Measurements from ENCODE around the gene DEFB123. TPM values are rescaled to one million over a fixed set of nuclear protein-coding genes. Genes with fewer than 3 reads are reported as not detected.

The DEFB123 gene
- total RNA-seq, 1 donor from 2014 or later: not detected

GRCh38 chr20:31476294-31476585 is 35.8 kb downstream of the DEFB123 start:
- FAIRE-seq: no peak
- peaks cover 4% of the 10 kb centered on the region for H3K27me3 ChIP-seq (ENCODE audit: control insufficient read depth, insufficient read depth, low read length)
- TF ChIP-seq CTCF (IDR thresholded peaks at IDR 0.05; ENCODE audit: insufficient read depth, low read length, severe bottlenecking): no peak
- H3K4me3 ChIP-seq (ENCODE audit: low read depth, low read length): no peak overlapping the region
- no peak for DNase-seq (ENCODE audit: low read depth)
- H3K36me3 ChIP-seq (ENCODE audit: control insufficient read depth, insufficient read depth, low read length): no peaks in the 10 kb centered on the region

GRCh38 chr20:31476643-31477215 is 36.3 kb downstream of the DEFB123 start:
- Histone ChIP-seq H3K4me3 (ENCODE audit: low read depth, low read length) (no peak overlapping the region), H3K36me3 (ENCODE audit: control insufficient read depth, insufficient read depth, low read length) (no peaks in the 10 kb centered on the region), H3K27me3 (ENCODE audit: control insufficient read depth, insufficient read depth, low read length) (peaks cover 4% of the 10 kb centered on the region)
- no peak for TF ChIP-seq CTCF (IDR thresholded peaks at IDR 0.05; ENCODE audit: insufficient read depth, low read length, severe bottlenecking)
- no peak for FAIRE-seq
- DNase-seq (ENCODE audit: low read depth): no peak

- FAIRE-seq (no peak), DNase-seq (ENCODE audit: low read depth) (peak; percentile 13)
Measured at GRCh38 chr20:31484001-31484400, 43.6 kb downstream of the DEFB123 start.

GRCh38 chr20:31485450-31486339 is 45.3 kb downstream of the DEFB123 start:
- no peak for DNase-seq (ENCODE audit: low read depth)
- Histone ChIP-seq H3K27me3 (ENCODE audit: control insufficient read depth, insufficient read depth, low read length) (peaks cover 2% of the 10 kb centered on the region), H3K4me3 (ENCODE audit: low read depth, low read length) (no peak overlapping the region)

More at GRCh38 chr20:31484001-31484400, 43.6 kb downstream of the DEFB123 start:
- H3K27me3 ChIP-seq (ENCODE audit: control insufficient read depth, insufficient read depth, low read length): peaks cover 2% of the 10 kb centered on the region
- no peak for TF ChIP-seq CTCF (IDR thresholded peaks at IDR 0.05; ENCODE audit: insufficient read depth, low read length, severe bottlenecking)
- no peaks in the 10 kb centered on the region for H3K36me3 ChIP-seq (ENCODE audit: control insufficient read depth, insufficient read depth, low read length)
- H3K4me3 ChIP-seq (ENCODE audit: low read depth, low read length): no peak overlapping the region

GRCh38 chr20:31488115-31488514 is 47.7 kb downstream of the DEFB123 start:
- DNase-seq (ENCODE audit: low read depth): no peak

More at GRCh38 chr20:31485450-31486339, 45.3 kb downstream of the DEFB123 start:
- H3K36me3 ChIP-seq (ENCODE audit: control insufficient read depth, insufficient read depth, low read length): no peaks in the 10 kb centered on the region
- TF ChIP-seq CTCF (IDR thresholded peaks at IDR 0.05; ENCODE audit: insufficient read depth, low read length, severe bottlenecking): no peak
- FAIRE-seq: no peak

More at GRCh38 chr20:31488115-31488514, 47.7 kb downstream of the DEFB123 start:
- Histone ChIP-seq H3K4me3 (ENCODE audit: low read depth, low read length) (no peak overlapping the region), H3K36me3 (ENCODE audit: control insufficient read depth, insufficient read depth, low read length) (no peaks in the 10 kb centered on the region), H3K27me3 (ENCODE audit: control insufficient read depth, insufficient read depth, low read length) (peaks cover 2% of the 10 kb centered on the region)
- FAIRE-seq: no peak
- no peak for TF ChIP-seq CTCF (IDR thresholded peaks at IDR 0.05; ENCODE audit: insufficient read depth, low read length, severe bottlenecking)

All from bronchial epithelial cell (primary cell).